Measurements from ENCODE around the gene ACSS1.

Gene ACSS1

GRCh38 chr20:25046181-25046641 is 11.7 kb downstream of the ACSS1 start:
- DNase-seq: no peak

GRCh38 chr20:25045343-25045712 is 12.6 kb downstream of the ACSS1 start:
- DNase-seq: no peak

- DNase-seq: no peak
Measured at GRCh38 chr20:25044660-25045342, 13.1 kb downstream of the ACSS1 start.

GRCh38 chr20:25044261-25044560 is 13.7 kb downstream of the ACSS1 start:
- DNase-seq: no peak

GRCh38 chr20:25043499-25044260 is 14.3 kb downstream of the ACSS1 start:
- DNase-seq: no peak

GRCh38 chr20:25042531-25043498 is 15.1 kb downstream of the ACSS1 start:
- no peak for DNase-seq

- DNase-seq: no peak
Measured at GRCh38 chr20:25041813-25042530, 16.0 kb downstream of the ACSS1 start.

GRCh38 chr20:25040438-25040831 is 17.5 kb downstream of the ACSS1 start:
- DNase-seq: no peak

GRCh38 chr20:25039697-25040437 is 18.1 kb downstream of the ACSS1 start:
- DNase-seq: no peak

GRCh38 chr20:25038591-25039015 is 19.3 kb downstream of the ACSS1 start:
- DNase-seq: no peak

GRCh38 chr20:25038103-25038410 is 19.9 kb downstream of the ACSS1 start:
- DNase-seq: no peak

GRCh38 chr20:25037288-25038102 is 20.4 kb downstream of the ACSS1 start:
- no peak for DNase-seq

GRCh38 chr20:25036331-25036936 is 21.5 kb downstream of the ACSS1 start:
- DNase-seq: no peak

- no peak for DNase-seq
Measured at GRCh38 chr20:25035921-25036320, 22.0 kb downstream of the ACSS1 start.

- DNase-seq: no peak
Measured at GRCh38 chr20:25033924-25034300, 24.0 kb downstream of the ACSS1 start.

GRCh38 chr20:25033265-25033923 is 24.5 kb downstream of the ACSS1 start:
- DNase-seq: no peak

- DNase-seq: no peak
Measured at GRCh38 chr20:25032478-25033264, 25.3 kb downstream of the ACSS1 start.

- no peak for DNase-seq
Measured at GRCh38 chr20:25032065-25032477, 25.9 kb downstream of the ACSS1 start.

- DNase-seq: no peak
Measured at GRCh38 chr20:25031241-25031640, 26.7 kb downstream of the ACSS1 start.

Data from activated CD4-positive, CD25-positive, alpha-beta regulatory T cell (primary cell).